Stimulated activated naive CD8-positive, alpha-beta T cell treated with anti-CD3 and anti-CD28 coated beads, Interleukin-15, Interleukin-2, amounts not matched to agents 100 ng/mL and 50 ng/mL, for 24 hours (primary cell): Measurements from ENCODE around the gene URB1.
"Not testable (repeated sequence)": the region's sequence is repeated elsewhere in the genome, so short reads cannot be mapped to it uniquely, and the experiment has no call there.

Source experiments
- H3K27ac Mint-ChIP-seq: one replicate; pipeline ENCODE4 v1.8.0; 2021; ENCODE audit warnings: mild to moderate bottlenecking, mixed read lengths
- H3K27me3 Mint-ChIP-seq: one replicate; pipeline ENCODE4 v1.8.0; 2021; ENCODE audit warnings: mixed read lengths
- H3K36me3 Mint-ChIP-seq: one replicate; pipeline ENCODE4 v1.8.0; 2021; ENCODE audit warnings: low read depth, mixed read lengths
- H3K4me1 Mint-ChIP-seq: one replicate; pipeline ENCODE4 v1.8.0; 2021; ENCODE audit warnings: low read depth, mixed read lengths
- H3K4me3 Mint-ChIP-seq: one replicate; pipeline ENCODE4 v1.8.0; 2021; ENCODE audit warnings: mild to moderate bottlenecking, mixed read lengths
- H3K9me3 Mint-ChIP-seq: one replicate; pipeline ENCODE4 v1.8.0; 2021; ENCODE audit warnings: mixed read lengths

Gene URB1, protein sequence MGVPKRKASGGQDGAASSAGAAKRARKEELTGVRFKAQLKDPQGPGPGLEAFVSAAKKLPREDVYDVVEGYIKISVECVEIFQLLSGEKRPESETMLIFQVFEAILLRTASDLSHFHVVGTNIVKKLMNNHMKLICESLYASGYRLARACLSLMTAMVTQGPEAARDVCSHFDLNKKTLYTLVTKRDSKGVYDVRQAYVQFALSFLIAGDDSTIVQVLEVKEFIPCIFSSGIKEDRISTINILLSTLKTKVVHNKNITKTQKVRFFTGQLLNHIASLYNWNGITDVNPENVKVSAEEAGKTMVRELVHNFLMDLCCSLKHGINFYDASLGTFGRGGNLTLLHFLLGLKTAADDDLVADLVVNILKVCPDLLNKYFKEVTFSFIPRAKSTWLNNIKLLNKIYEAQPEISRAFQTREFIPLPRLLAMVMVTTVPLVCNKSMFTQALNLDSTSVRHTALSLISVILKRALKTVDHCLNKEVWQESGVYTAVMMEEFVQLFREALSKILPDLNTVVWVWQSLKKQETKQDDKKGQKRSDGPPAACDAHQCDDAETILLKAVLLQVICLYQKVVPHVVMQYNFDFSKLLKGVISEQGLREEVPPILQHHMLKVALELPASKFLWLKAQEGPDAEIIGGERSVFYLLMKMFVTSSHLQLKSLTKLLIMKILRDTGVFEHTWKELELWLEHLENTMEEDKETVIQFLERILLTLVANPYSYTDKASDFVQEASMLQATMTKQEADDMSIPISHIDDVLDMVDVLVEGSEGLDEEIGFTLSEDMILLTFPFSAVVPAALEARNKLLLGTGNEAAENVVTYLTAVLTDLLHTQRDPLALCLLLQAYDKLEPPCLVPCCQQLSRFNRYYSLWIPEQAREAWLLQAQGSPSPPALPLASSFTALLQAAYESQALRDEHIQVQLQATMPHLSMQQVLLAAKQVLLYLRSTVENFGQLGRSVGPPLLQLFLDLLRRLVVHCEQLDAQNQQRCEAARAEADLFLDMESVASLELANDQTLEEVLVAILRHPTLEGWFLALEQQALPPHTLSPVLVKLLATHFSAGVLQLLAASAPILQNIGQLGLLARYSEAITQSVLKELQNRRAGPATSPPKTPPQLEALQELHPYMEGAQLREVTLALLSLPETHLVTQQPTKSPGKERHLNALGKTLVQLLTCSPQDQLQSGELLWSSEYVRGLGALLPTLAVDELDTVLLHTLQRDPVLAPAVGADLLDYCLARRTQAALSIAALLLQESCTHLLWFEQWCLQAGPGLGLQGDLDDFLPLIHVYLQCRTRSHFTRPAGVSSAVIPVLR (N-terminal part only)

DNA sequence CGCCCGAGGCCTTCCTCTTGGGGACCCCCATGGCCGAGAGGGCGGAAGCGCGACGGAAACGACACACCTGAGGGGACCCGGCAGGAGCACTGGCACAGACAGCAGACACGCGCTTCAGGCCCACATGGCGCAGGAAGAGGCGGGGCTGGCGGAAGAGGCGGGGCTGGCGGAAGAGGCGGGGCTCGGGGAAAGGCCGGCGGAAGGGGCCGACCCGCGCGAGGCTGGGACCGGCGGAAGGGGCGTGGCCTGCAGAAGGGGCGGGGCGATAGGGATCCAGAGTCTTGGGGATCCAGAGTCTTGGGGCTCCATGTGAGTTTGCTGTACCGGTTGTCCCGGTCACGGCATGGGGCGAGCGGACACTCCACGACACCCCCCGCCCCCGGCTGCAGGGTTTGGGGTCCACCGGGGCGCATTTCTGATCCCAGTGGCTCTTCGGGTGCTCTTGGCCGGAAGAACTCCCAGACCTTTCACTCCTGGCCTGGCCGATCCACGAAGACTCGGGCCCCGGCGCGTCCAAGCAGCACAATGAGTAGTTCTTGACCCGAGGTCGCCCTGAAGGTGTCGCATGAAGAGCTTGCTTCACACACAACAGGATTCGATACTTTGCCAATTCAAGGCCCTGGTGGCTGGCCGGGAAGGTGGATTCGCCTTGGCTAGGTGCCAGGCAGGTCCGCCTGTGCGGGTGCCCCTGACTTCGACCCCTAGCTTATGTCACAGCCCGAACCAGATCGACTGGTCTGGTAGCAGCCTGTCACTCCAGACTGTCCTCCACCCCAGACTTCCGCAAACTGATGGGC, at the start of gene URB1:
URB1 (minus strand) TSS at position 133 of the 797 bp plus-strand sequence; CDS start at position 31, 102 bp downstream.
- peaks cover 8% of the 10 kb centered on the region for H3K27me3 Mint-ChIP-seq
- H3K9me3 Mint-ChIP-seq, result no peaks in the 10 kb centered on the region
- H3K27ac Mint-ChIP-seq, result peak within 1 kb of the TSS; percentile 85
- H3K36me3 Mint-ChIP-seq, result peaks cover 35% of the 10 kb centered on the region
- peak within 1 kb of the TSS; percentile 94 for H3K4me3 Mint-ChIP-seq
- peaks cover 51% of the 10 kb centered on the region for H3K4me1 Mint-ChIP-seq

GRCh38 chr21:32437729-32438128, 44.9 kb upstream of the URB1 start:
- H3K4me1 Mint-ChIP-seq, result peaks cover 11% of the 10 kb centered on the region
- no peaks in the 10 kb centered on the region for H3K27me3 Mint-ChIP-seq
- H3K36me3 Mint-ChIP-seq, result peaks cover 8% of the 10 kb centered on the region
- H3K27ac Mint-ChIP-seq, result peak overlapping the region; percentile 68
- no peak overlapping the region for H3K4me3 Mint-ChIP-seq
- H3K9me3 Mint-ChIP-seq, result no peaks in the 10 kb centered on the region

DNA sequence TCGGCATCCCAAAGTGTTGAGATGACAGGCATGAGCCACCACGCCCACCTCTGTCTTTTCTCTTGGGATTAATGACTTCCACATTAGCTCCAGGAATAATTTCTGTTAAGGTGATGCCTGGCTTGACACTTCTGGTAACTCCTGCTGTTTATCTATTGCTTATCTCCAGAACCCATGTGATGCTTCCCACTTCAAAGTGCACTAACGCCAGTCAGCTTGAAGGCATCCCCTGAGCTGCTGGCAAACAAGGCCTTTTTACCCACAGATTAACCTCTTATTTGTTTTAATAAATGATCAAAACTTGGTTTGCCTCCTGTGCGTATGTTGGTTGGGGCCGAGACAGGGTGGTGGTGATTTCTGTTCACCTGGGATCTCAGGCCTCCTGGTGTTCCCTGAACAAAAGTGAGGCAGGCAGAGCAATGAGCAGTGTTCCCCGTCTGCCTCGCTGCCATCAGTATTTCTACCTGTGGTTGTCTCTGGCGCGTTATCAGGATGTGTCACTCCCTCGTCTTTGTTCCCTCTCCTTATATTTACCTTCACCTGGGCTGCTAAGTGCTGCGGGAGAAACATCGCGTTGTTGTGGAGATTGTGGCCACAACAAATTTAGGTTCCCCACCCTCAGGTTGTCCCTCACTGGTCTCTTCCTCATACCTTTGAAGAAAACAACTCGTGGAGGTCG, 40.3 kb upstream of the URB1 start:
- H3K4me3 Mint-ChIP-seq, H3K9me3 Mint-ChIP-seq, H3K27ac Mint-ChIP-seq, H3K27me3 Mint-ChIP-seq: not testable (repeated sequence)
- Mint-ChIP-seq H3K4me1 (peaks cover 11% of the 10 kb centered on the region), H3K36me3 (peaks cover 14% of the 10 kb centered on the region)

DNA sequence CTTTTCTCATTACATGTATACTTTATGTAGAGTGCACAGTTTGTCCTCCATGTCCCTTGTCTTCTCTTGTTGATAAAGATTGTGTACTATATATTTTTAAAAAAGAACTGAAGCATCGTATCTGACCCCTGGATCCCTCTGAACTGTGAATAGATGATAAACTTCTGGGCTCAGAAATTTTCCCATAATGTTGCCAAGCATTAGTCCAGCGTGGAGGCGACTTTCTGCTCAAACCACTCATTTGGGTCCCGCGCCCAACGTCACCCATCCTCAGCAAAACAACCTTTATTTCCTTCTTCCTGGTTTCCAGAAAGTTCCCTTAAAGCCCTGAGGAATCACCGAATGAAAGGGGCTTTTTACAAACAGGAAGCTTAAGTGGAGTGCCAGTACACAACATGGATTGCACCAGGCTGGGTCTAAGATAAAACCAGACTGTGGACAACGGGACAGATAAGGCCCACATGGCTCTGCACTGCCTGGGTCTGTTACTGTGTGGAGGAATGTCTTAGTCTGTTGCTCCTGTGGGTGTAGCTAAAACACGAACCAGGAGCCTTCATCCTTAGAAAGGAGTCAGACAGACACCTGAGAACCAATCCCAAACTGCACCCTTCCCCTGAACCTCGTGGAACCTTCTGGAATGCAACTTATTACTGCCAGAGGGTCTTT, 35.3 kb upstream of the URB1 start:
- no peak overlapping the region for H3K4me3 Mint-ChIP-seq
- H3K36me3 Mint-ChIP-seq, result peaks cover 17% of the 10 kb centered on the region
- no peaks in the 10 kb centered on the region for H3K9me3 Mint-ChIP-seq
- no peaks in the 10 kb centered on the region for H3K27me3 Mint-ChIP-seq
- no peaks in the 10 kb centered on the region for H3K4me1 Mint-ChIP-seq
- no peak overlapping the region for H3K27ac Mint-ChIP-seq

GRCh38 chr21:32426592-32427051, 33.8 kb upstream of the URB1 start:
- no peak overlapping the region for H3K4me3 Mint-ChIP-seq
- H3K27me3 Mint-ChIP-seq, result no peaks in the 10 kb centered on the region
- H3K4me1 Mint-ChIP-seq, result no peaks in the 10 kb centered on the region
- H3K36me3 Mint-ChIP-seq, result peaks cover 27% of the 10 kb centered on the region
- no peaks in the 10 kb centered on the region for H3K9me3 Mint-ChIP-seq
- H3K27ac Mint-ChIP-seq, result peak overlapping the region; percentile 66

DNA sequence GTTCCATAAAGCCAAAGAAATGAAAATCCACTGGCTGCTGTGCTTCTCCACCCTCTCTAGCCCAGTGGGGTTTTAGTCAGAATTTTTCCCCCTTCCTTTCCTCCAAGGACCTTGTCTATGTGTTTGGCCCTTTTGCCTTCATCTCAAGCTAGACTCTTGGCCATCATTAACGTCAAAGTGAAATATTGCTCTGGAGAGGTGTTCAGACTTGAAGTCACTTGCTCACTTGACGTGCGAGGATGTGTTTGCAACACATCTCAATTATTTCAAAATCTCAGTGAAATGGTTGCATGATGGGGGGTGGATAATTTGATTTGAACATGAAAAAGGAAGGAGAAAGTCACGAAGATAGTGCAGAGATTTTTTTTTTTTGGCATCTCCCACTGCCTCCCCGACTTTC, 33.3 kb upstream of the URB1 start:
- Mint-ChIP-seq H3K27ac (peak overlapping the region; percentile 70), H3K36me3 (peaks cover 27% of the 10 kb centered on the region), H3K27me3 (no peaks in the 10 kb centered on the region), H3K4me1 (no peaks in the 10 kb centered on the region), H3K9me3 (no peaks in the 10 kb centered on the region), H3K4me3 (no peak overlapping the region)

GRCh38 chr21:32425628-32426027, 32.8 kb upstream of the URB1 start:
- Mint-ChIP-seq H3K9me3 (no peaks in the 10 kb centered on the region), H3K27me3 (no peaks in the 10 kb centered on the region), H3K4me3 (no peak overlapping the region), H3K4me1 (no peaks in the 10 kb centered on the region), H3K36me3 (peaks cover 23% of the 10 kb centered on the region), H3K27ac (no peak overlapping the region)

DNA sequence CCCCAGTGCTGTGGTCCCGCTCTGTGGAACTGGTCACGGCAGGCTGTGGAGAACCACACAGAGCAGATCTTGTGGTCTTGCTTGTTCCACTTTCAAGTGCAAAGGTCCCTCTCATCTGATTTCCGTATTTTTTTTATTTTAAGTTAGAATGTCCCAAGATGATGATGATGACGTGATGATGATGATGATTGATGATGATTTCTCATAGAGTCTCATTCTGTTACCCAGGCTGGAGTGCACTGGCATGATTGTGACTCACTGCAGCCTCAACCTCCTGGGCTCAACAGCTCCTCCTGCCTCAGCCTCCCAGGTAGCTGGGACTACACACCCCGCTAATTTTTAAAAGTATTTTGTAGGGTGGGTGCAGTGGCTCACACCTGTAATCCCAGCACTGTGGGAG, 31.9 kb upstream of the URB1 start:
- Mint-ChIP-seq H3K4me3 (no peak overlapping the region), H3K36me3 (peaks cover 19% of the 10 kb centered on the region), H3K27me3 (no peaks in the 10 kb centered on the region), H3K9me3 (no peaks in the 10 kb centered on the region), H3K27ac (no peak overlapping the region), H3K4me1 (no peaks in the 10 kb centered on the region)

- H3K4me1 Mint-ChIP-seq, result no peaks in the 10 kb centered on the region
- no peak overlapping the region for H3K27ac Mint-ChIP-seq
- no peaks in the 10 kb centered on the region for H3K27me3 Mint-ChIP-seq
- H3K4me3 Mint-ChIP-seq, result no peak overlapping the region
- H3K9me3 Mint-ChIP-seq, result no peaks in the 10 kb centered on the region
- peaks cover 19% of the 10 kb centered on the region for H3K36me3 Mint-ChIP-seq
These were observed 31.4 kb upstream of the URB1 start for GRCh38 chr21:32424191-32424535.

- H3K27ac Mint-ChIP-seq, result no peak overlapping the region
These were observed 30.7 kb upstream of the URB1 start for GRCh38 chr21:32423320-32424190.

GRCh38 chr21:32422064-32422463, 29.3 kb upstream of the URB1 start:
- Mint-ChIP-seq H3K4me1 (no peaks in the 10 kb centered on the region), H3K27ac (no peak overlapping the region), H3K36me3 (peaks cover 17% of the 10 kb centered on the region), H3K27me3 (no peaks in the 10 kb centered on the region), H3K4me3 (no peak overlapping the region), H3K9me3 (no peaks in the 10 kb centered on the region)

More at GRCh38 chr21:32423320-32424190, 30.7 kb upstream of the URB1 start:
- Mint-ChIP-seq H3K4me1 (no peaks in the 10 kb centered on the region), H3K4me3 (no peak overlapping the region), H3K36me3 (peaks cover 18% of the 10 kb centered on the region), H3K27me3 (no peaks in the 10 kb centered on the region), H3K9me3 (no peaks in the 10 kb centered on the region)

DNA sequence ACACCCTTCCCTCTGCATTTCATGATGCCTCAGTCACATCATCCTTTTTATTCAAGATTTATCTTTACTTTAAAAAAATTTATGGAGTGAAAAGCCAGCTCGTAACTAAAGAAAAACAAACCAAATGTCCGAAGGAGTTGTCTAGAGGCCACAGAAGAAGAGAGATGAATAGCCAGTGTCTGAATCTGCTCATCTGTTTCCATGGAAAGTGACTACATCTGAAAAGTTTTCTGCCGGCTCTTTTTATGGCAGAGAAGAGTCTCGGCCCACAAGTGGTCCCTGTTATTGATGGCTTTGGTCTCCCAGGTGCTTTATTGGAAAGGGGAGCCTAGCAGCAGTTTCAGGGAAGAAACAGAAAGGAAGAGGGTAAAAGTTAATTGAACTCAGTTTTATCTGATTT, 25.3 kb upstream of the URB1 start:
- Mint-ChIP-seq H3K36me3 (peaks cover 29% of the 10 kb centered on the region), H3K4me3 (no peak overlapping the region), H3K9me3 (no peaks in the 10 kb centered on the region), H3K4me1 (peaks cover 22% of the 10 kb centered on the region), H3K27ac (no peak overlapping the region), H3K27me3 (no peaks in the 10 kb centered on the region)
